BJ (cell line): ENCODE data around the gene CTSW. TPM values are rescaled to one million over a fixed set of nuclear protein-coding genes. Genes with fewer than 3 reads are reported as not detected.

ENCODE experiments used
- CTCF ChIA-PET: fragments of 350-600 bp; formaldehyde crosslinking; extraction: SDS; loops from one replicate; lab custom pipeline; 2021; ENCODE audit warnings: antibody characterized with exemption, inconsistent platforms; lab: Yijun Ruan, JAX
- POLR2A ChIA-PET: fragments of 300-600 bp; sonication (Branson Sonifier 250); formaldehyde crosslinking; extraction: SDS; loops from one replicate; lab custom pipeline; 2021; ENCODE audit warnings: antibody characterized with exemption; lab: Charles Lee
- DNase-seq: peaks from one replicate; pipeline ENCODE4 v3.0.0-alpha.2; 2011; ENCODE audit warnings: low read depth
- H3K27me3 ChIP-seq: 2 replicates; pipeline ENCODE4 v1.6.0; 2011; ENCODE audit warnings: low read length; ENCODE audit not compliant: control insufficient read depth, insufficient read depth
- H3K36me3 ChIP-seq: 2 replicates; pipeline ENCODE4 v1.5.1; 2011; ENCODE audit warnings: low read length; ENCODE audit not compliant: control insufficient read depth, insufficient read depth
- H3K4me3 ChIP-seq: 2 replicates; pipeline ENCODE4 v1.5.1; 2011; ENCODE audit warnings: low read depth, mild to moderate bottlenecking, control low read depth, low read length
- polyA plus RNA-seq: library from polyadenylated mRNA; depleted of rRNA; stranded (reverse); fragments of >200 nt; gene quantifications from 2 replicates; pipeline ENCODE4 v1.2.3, GENCODE V29; 2011
- TF ChIP-seq, protein P1 (sequence below): IDR thresholded peaks from 2 replicates; pipeline ENCODE4 v1.5.1; 2011; ENCODE audit warnings: low read depth, mild to moderate bottlenecking, control low read depth, inconsistent platforms, low read length, moderate library complexity; ENCODE audit not compliant: insufficient read depth

Gene CTSW
- polyA plus RNA-seq, 1 experiment, result 0.21 TPM

DNA sequence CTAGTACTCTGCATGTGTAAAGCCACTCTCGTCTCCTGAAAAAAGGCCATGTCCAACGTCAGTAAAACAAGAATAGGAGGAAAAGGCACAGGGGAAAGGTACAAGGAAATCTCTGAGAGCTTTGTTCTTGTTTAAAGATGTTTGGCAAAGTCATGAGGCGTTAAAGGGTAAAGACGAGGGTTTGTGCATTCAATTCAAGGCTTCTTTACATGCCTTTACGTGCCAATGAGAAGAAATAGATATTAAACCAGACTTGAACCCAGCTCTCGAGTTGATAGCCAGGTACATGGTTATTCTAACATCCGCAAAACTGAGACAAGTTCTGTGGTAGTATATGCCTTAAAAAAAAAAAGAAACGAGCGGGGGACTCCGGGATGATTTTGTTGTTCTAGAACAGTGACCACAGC is 21.0 kb upstream of the CTSW start:
- TF ChIP-seq, protein P1, sequence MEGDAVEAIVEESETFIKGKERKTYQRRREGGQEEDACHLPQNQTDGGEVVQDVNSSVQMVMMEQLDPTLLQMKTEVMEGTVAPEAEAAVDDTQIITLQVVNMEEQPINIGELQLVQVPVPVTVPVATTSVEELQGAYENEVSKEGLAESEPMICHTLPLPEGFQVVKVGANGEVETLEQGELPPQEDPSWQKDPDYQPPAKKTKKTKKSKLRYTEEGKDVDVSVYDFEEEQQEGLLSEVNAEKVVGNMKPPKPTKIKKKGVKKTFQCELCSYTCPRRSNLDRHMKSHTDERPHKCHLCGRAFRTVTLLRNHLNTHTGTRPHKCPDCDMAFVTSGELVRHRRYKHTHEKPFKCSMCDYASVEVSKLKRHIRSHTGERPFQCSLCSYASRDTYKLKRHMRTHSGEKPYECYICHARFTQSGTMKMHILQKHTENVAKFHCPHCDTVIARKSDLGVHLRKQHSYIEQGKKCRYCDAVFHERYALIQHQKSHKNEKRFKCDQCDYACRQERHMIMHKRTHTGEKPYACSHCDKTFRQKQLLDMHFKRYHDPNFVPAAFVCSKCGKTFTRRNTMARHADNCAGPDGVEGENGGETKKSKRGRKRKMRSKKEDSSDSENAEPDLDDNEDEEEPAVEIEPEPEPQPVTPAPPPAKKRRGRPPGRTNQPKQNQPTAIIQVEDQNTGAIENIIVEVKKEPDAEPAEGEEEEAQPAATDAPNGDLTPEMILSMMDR, result no peak
- no peaks in the 10 kb centered on the region for H3K27me3 ChIP-seq
- no peak for DNase-seq
- ChIA-PET CTCF (interaction anchor here (1.0 to 4.5 kb wide), 6 partner anchors 13 to 130 kb away, joined by 3 to 70 read pairs (median 6); partner anchors contain the start of genes CCDC85B, EFEMP2 and FIBP), POLR2A (interaction anchor here (0.5 to 1.0 kb wide), 6 partner anchors 13 to 440 kb away, joined by 3 to 11 read pairs (median 4); partner anchors contain the start of genes CCDC85B and LTBP3)
- peak overlapping the region; percentile 54 for H3K4me3 ChIP-seq
- peaks cover 34% of the 10 kb centered on the region for H3K36me3 ChIP-seq

DNA sequence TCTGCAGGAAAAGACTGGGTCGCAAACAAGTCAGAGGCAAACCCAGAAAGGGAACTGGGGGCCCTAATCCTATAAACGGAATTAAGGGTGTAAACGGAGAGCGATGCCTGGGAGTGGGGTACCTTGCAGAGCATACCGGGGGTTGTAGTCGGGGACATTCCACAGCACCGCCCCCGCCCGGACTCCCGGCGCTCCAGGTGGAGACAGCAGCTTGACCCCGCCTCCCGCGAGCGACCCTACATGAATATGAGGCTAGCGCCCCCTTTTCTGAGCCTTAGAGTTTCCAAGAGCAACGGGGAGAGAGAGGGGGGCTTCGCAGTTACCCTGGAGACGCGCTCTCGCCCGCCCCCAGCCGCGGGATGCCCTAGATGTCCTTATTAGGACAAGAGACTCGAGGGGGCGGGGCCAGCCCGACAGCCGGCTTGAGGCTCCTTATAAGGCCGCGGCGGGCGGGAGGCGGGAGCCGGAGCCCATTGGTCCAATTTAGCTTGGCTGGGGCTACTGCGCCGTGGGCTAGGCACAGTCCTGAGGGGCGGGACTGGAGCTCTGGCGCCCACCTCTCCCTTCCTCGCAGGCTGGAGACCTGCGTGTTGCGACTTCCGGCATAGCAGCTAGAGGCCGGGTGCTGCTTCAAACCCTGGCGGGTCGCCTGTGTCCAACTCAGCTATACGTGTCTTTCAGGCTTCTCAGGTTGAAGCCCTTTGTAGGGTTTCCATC is 20.4 kb upstream of the CTSW start:
- H3K27me3 ChIP-seq, result no peaks in the 10 kb centered on the region
- ChIA-PET CTCF (interaction anchor here (0.8 to 4.5 kb wide), 22 partner anchors 9 to 261 kb away, joined by 3 to 70 read pairs (median 5); partner anchors contain the start of genes CCDC85B, EFEMP2, FIBP and KAT5), POLR2A (interaction anchor here (0.5 to 1.2 kb wide), 7 partner anchors 12 to 585 kb away, joined by 3 to 16 read pairs (median 5); partner anchors contain the start of genes BANF1 and FIBP)
- peak; percentile 87 for DNase-seq
- H3K4me3 ChIP-seq, result peak overlapping the region; percentile 93
- TF ChIP-seq, protein P1, result peak; percentile 17; the same call in 1 of the 2 replicates
- H3K36me3 ChIP-seq, result peaks cover 35% of the 10 kb centered on the region

DNA sequence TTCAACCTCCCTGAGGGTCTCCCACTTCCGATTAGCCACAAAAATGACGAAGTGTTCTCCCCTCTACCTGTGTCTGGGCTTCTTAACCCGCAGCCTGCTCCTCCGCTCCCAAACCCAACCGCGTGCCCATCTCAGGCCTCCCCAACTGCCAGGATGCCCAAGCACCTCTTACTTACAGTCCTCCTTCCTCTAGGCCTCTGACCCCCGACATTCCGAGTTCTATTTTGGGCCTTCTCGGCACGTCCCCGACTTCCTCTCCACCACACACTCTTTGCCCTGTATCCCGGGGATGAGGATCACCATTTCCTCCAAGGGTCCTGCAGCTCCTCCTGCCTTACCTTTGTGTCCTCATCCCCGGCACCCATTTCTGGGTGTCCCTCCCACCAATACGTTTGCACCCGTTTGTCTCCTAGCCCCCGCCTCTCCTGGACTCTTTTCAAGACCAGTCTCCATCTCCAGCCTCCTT is 19.8 kb upstream of the CTSW start:
- Histone ChIP-seq H3K4me3 (peak overlapping the region; percentile 93), H3K36me3 (peaks cover 35% of the 10 kb centered on the region), H3K27me3 (no peaks in the 10 kb centered on the region)
- TF ChIP-seq, protein P1, result no peak
- CTCF ChIA-PET, result interaction anchor here (0.6 to 4.5 kb wide), 24 partner anchors 10 to 921 kb away, joined by 3 to 70 read pairs (median 4); partner anchors contain the start of genes CCDC85B, EFEMP2, FIBP and KAT5
- no peak for DNase-seq
- POLR2A ChIA-PET, result interaction anchor here (0.5 to 1.2 kb wide), 9 partner anchors 11 to 584 kb away, joined by 3 to 16 read pairs (median 4); partner anchors contain the start of genes BANF1 and FIBP

DNA sequence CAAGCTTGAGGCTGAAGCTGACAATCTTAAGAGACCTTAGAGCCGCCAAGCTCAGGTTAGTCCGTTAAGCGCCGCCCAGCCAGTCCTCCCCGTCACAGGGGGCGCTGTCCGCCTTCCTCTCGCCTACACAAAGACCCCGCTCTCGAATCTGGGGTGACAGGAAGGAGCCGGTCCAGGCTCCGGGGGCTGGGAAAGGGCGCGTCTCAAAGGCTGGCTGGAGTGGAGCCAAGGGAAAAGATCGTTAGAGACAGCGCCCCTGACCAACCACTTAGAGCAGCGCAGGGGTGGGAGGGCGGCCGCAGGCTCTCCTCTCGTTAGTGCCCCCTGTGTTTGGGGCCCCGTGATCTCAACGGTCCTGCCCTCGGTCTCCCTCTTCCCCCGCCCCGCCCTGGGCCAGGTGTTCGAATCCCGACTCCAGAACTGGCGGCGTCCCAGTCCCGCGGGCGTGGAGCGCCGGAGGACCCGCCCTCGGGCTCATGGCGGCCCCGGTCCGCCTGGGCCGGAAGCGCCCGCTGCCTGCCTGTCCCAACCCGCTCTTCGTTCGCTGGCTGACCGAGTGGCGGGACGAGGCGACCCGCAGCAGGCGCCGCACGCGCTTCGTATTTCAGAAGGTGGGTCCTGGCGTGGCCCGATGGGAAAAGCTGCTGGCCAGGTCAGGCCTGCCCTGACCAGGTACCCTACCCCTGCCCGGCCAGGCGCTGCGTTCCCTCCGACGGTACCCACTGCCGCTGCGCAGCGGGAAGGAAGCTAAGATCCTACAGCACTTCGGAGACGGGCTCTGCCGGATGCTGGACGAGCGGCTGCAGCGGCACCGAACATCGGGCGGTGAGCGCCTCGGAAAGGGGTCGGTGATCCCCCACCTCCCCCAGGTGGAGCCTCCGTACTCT is 19.1 kb upstream of the CTSW start, which contains the start of gene MUS81:
Gene MUS81, plus strand, starts transcription at position 156 of the 887 bp plus-strand sequence. Its CDS starts 321 bp downstream, at position 477.
- Histone ChIP-seq H3K27me3 (no peaks in the 10 kb centered on the region), H3K36me3 (peaks cover 33% of the 10 kb centered on the region), H3K4me3 (peak within 1 kb of the TSS; percentile 93)
- TF ChIP-seq, protein P1, result peak; percentile 93
- POLR2A ChIA-PET, result interaction anchor here (0.6 to 1.2 kb wide), 5 partner anchors 11 to 184 kb away, joined by 3 to 7 read pairs (median 3); no protein-coding TSS in a partner anchor
- CTCF ChIA-PET, result interaction anchor here (0.6 to 4.5 kb wide), 22 partner anchors 10 to 922 kb away, joined by 3 to 70 read pairs (median 4); partner anchors contain the start of genes CCDC85B, EFEMP2, FIBP and KAT5
- DNase-seq, result peak; percentile 78
